Psoas muscle (tissue), 8 donors: ENCODE measurements around the gene PSMF1. TPM values are rescaled to one million over a fixed set of nuclear protein-coding genes. Genes with fewer than 3 reads are reported as not detected.

Experiments used
- ATAC-seq, 4 donors: fragments of 200-7000 bp; cut with Tn5 transposase; one replicate each; pipeline ENCODE4 v1.9.1; 2020; ENCODE audit warnings: moderate library complexity in 3 of 4, mild to moderate bottlenecking in 2 of 4
- DNase-seq, 2 donors: peaks; one replicate each; pipeline ENCODE4 v3.0.0-alpha.2; 2020
- H3K27ac ChIP-seq: fragments of 200-600 bp; one replicate; pipeline ENCODE4 v1.8.0; 2022
- H3K27me3 ChIP-seq, 3 donors: fragments of 200-600 bp in 1 of 3; one replicate each; pipeline versions ENCODE4 v1.6.1 to v1.8.0; 2013 to 2022; ENCODE audit warnings: low read length in 2 of 3, mild to moderate bottlenecking in 2 of 3, moderate library complexity in 1 of 3; ENCODE audit not compliant: insufficient read depth in 3 of 3
- H3K36me3 ChIP-seq, 2 donors: fragments of 200-600 bp in 1 of 2; one replicate each; pipeline versions ENCODE4 v1.6.1 to v1.8.0; 2013 to 2022; ENCODE audit warnings: low read depth in 1 of 2, mild to moderate bottlenecking in 1 of 2, moderate library complexity in 1 of 2; ENCODE audit not compliant: insufficient read depth in 1 of 2
- H3K4me1 ChIP-seq: fragments of 200-600 bp; one replicate; pipeline ENCODE4 v1.8.0; 2022
- H3K4me3 ChIP-seq: fragments of 200-600 bp; one replicate; pipeline ENCODE4 v1.8.0; 2022; ENCODE audit warnings: mild to moderate bottlenecking
- H3K9me3 ChIP-seq: fragments of 200-600 bp; one replicate; pipeline ENCODE4 v1.8.0; 2022
- CTCF ChIP-seq: fragments of 200-600 bp; IDR thresholded peaks from one replicate; pipeline ENCODE4 v1.8.0; 2022; ENCODE audit warnings: antibody characterized with exemption
- WGBS, 3 donors: extraction: QIAGEN DNeasy Blood & Tissue Kit; methylation state at CpG; one replicate each; pipeline versions ENCODE4 v1.1.6 to v1.1.7; 2013; 5-methylcytosine and 5-hydroxymethylcytosine counted together
- intact Hi-C, 2 donors: fragments of 100-400 bp; cut with DNase I; formaldehyde crosslinking; loops; one replicate each; pipeline versions ENCODE4 v1.11.0 to v1.14.2; 2022
- polyA plus RNA-seq, 3 donors: library from polyadenylated mRNA; stranded (reverse); fragments of 200-250 nt; gene quantifications; one replicate each; pipeline ENCODE4 v1.2.3, GENCODE V29; 2013
- total RNA-seq, 4 donors: library from RNA; stranded (reverse); fragmentation: NEBNext Ultra II Directional in 2 of 4; extraction: Animal tissue kit (Norgen Biotek cat#: 25700) in 2 of 4; gene quantifications; one replicate each; pipeline versions ENCODE4 v1.2.1 to v1.2.4, GENCODE V29; 2021 to 2023
- donor health status: healthy with polysubstance abuse.
- donor health status: DM: no; HTN: no; CAD: no; lungs with moderate emphysema.
- donor health status: Bipolar disorder and iron deficiency.
- donor health status: healthy.
- donor health status: DM: yes; HTN: yes; CAD: no.
- donor health status: DM: no; HTN: no; CAD: no.
- donor health status: DM: no; HTN: no; CAD: no.
- donor health status: DM: yes; HTN: yes; CAD: no.

PSMF1 gene
- total and polyA plus RNA-seq, 7 donors = 81.0 to 159 (median 137) TPM

GRCh38 chr20:1131354-1131753 lies 13.0 kb downstream of the PSMF1 start:
- no peak for ATAC-seq
- Histone ChIP-seq H3K36me3 (peaks cover 26 to 87% of the 10 kb centered on the region in 2 donors), H3K27ac (no peak overlapping the region), H3K9me3 (no peaks in the 10 kb centered on the region), H3K4me1 (peaks cover 12% of the 10 kb centered on the region), H3K4me3 (no peak overlapping the region), H3K27me3 (no peaks in the 10 kb centered on the region)
- DNase-seq = no peak
- intact Hi-C loops = no loop called here
- no peak for TF ChIP-seq CTCF
- 94 to 100% (median 96%) methylated on average over 3 of the region's 3 CpGs for WGBS, 3 donors

- ATAC-seq (no peak), DNase-seq (no peak)
- intact Hi-C loops = no loop called here
- Histone ChIP-seq H3K36me3 (peaks cover 18 to 87% of the 10 kb centered on the region in 2 donors), H3K27me3 (no peaks in the 10 kb centered on the region), H3K9me3 (no peaks in the 10 kb centered on the region), H3K4me1 (peaks cover 12% of the 10 kb centered on the region), H3K4me3 (no peak overlapping the region), H3K27ac (no peak overlapping the region)
- TF ChIP-seq CTCF = no peak
- WGBS, 3 donors = 56 to 97% (median 90%) methylated on average over 2 of the region's 2 CpGs
Measured at GRCh38 chr20:1134355-1134754, 16.0 kb downstream of the PSMF1 start.

- Histone ChIP-seq H3K27me3 (no peaks in the 10 kb centered on the region), H3K36me3 (peaks cover 15 to 87% of the 10 kb centered on the region in 2 donors), H3K4me3 (no peak overlapping the region), H3K9me3 (no peaks in the 10 kb centered on the region), H3K4me1 (peaks cover 12% of the 10 kb centered on the region), H3K27ac (no peak overlapping the region)
- no peak for TF ChIP-seq CTCF
- intact Hi-C loops = no loop called here
- 92 to 98% (median 93%) methylated on average over 12 of the region's 12 CpGs for WGBS, 3 donors
- ATAC-seq (no peak), DNase-seq (no peak)
Measured at GRCh38 chr20:1134836-1135235, 16.4 kb downstream of the PSMF1 start.

DNA sequence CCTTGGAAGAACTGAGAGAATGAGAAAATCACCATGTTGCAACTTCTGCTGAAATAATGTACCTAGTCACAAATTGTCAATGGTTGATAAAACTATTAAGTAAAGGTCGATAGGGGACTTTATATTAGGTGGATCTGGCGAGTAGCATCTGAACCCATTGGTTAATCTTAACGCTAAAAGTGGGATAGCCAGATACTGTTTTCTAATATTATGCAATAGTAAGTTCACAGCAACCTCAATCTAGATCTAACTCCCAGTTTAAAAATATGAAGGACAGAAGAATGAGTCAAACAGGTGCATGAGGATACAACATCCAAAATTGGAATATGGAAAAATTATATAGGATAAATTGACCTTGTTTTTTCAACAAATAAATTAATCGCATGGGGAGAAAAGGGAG lies 18.8 kb downstream of the PSMF1 start:
- no peak for TF ChIP-seq CTCF
- ATAC-seq = no peak
- no peak for DNase-seq
- Histone ChIP-seq H3K4me1 (peaks cover 4% of the 10 kb centered on the region), H3K27ac (no peak overlapping the region), H3K27me3 (no peaks in the 10 kb centered on the region), H3K36me3 (peaks cover 10 to 86% of the 10 kb centered on the region in 2 donors), H3K4me3 (no peak overlapping the region), H3K9me3 (no peaks in the 10 kb centered on the region)
- intact Hi-C loops = no loop called here
- 79 to 87% (median 85%) methylated on average over 4 of the region's 4 CpGs for WGBS, 3 donors

- ATAC-seq (no peak), DNase-seq (no peak)
- H3K27me3 ChIP-seq = no peaks in the 10 kb centered on the region
- TF ChIP-seq CTCF = no peak
- no peak overlapping the region for H3K27ac ChIP-seq
- intact Hi-C loops = no loop called here
- peaks cover 0 to 80% of the 10 kb centered on the region in 2 donors for H3K36me3 ChIP-seq
- H3K4me1 ChIP-seq = no peaks in the 10 kb centered on the region
- H3K9me3 ChIP-seq = no peaks in the 10 kb centered on the region
- WGBS, 3 donors = 89 to 95% (median 91%) methylated on average over 10 of the region's 10 CpGs
- H3K4me3 ChIP-seq = no peak overlapping the region
Measured at GRCh38 chr20:1144401-1145172, 26.2 kb downstream of the PSMF1 start.
